Activated T-helper 2 cell treated with anti-CD3 and anti-CD28 coated beads, Interferon-gamma antibody, Interleukin-2, Interleukin-4, amounts not matched to agents 10 μg/mL and 5 μg/mL and 100 μg/mL, durations not matched to agents 14 hours and 24 hours and 36 hours (primary cell): ENCODE results near the gene S100A9. TPM values are rescaled to one million over a fixed set of nuclear protein-coding genes. Genes with fewer than 3 reads are reported as not detected.

ENCODE experiments used
- DNase-seq: peaks from one replicate; pipeline ENCODE4 v3.0.0; 2021; ENCODE audit warnings: low spot score
- H3K27ac Mint-ChIP-seq: one replicate; pipeline ENCODE4 v1.8.0; 2021; ENCODE audit warnings: mixed read lengths
- H3K27me3 Mint-ChIP-seq: one replicate; pipeline ENCODE4 v1.8.0; 2021; ENCODE audit warnings: low read depth, mixed read lengths
- H3K36me3 Mint-ChIP-seq: one replicate; pipeline ENCODE4 v1.8.0; 2021; ENCODE audit warnings: low read depth, mixed read lengths
- H3K4me1 Mint-ChIP-seq: one replicate; pipeline ENCODE4 v1.8.0; 2021; ENCODE audit warnings: low read depth, mixed read lengths
- H3K4me3 Mint-ChIP-seq: one replicate; pipeline ENCODE4 v1.8.0; 2021; ENCODE audit warnings: low read depth, mild to moderate bottlenecking, moderate library complexity, mixed read lengths
- H3K9me3 Mint-ChIP-seq: one replicate; pipeline ENCODE4 v1.8.0; 2021; ENCODE audit warnings: mixed read lengths
- intact Hi-C: fragments of 100-400 bp; cut with micrococcal nuclease; formaldehyde crosslinking; loops from one replicate; pipeline ENCODE4 v1.15.1; 2023
- total RNA-seq: library from RNA; stranded (reverse); gene quantifications from 2 replicates; pipeline ENCODE4 v1.2.3, GENCODE V29; 2022

S100A9 gene
- total RNA-seq, 1 donor from 2014 or later: not detected

DNA sequence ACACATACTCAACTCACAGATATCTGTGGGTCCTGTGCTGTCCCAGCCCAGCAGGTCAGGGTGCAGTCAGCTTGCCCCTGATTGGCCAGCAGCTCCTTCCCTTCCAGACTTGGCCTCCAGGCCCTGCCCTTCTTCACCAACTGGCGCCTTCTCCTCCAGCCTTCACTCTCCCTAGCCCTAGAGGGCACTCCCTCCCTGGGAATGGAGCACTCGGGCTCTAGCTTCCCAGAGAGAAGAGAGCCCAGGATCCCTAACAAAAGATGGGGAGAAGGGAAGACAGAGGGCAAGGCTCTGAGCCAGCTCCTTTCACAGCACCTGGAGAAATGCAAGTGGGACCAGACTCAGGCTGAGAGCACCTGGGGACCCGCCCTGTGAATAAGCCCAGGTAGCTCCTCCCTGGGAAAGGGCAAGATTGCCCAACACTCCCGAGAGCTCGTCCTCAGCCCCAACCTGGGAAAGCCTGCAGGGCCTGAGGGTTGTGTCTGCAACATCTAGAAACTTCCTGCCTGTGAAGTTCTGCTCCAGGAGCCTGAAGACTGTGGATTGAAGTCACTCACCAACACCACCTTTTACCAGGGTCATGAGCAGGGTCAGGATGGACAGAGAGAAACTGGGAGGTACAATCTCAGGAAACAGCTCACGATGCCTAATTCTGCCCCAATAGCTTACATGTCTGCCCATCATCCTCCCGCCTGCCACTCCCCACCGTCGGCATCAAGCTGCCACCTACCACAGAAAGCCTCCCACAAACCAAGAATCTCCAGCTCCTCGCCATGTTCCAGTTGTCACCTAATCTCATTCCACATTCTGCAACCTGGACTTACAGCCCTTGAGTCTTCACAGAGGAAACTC, 8.9 kb upstream of the S100A9 start, which contains the start of gene PGLYRP4:
PGLYRP4 (minus strand) TSS at position 331 of the 852 bp plus-strand sequence. CDS start 909 bp downstream, outside the sequence.
- Mint-ChIP-seq H3K4me1 (peaks cover 12% of the 10 kb centered on the region), H3K27me3 (peaks cover 10% of the 10 kb centered on the region), H3K27ac (no peak within 1 kb of the TSS), H3K4me3 (no peak within 1 kb of the TSS), H3K9me3 (no peaks in the 10 kb centered on the region), H3K36me3 (no peaks in the 10 kb centered on the region)
- intact Hi-C loops: no loop called here
- DNase-seq: no peak

DNA sequence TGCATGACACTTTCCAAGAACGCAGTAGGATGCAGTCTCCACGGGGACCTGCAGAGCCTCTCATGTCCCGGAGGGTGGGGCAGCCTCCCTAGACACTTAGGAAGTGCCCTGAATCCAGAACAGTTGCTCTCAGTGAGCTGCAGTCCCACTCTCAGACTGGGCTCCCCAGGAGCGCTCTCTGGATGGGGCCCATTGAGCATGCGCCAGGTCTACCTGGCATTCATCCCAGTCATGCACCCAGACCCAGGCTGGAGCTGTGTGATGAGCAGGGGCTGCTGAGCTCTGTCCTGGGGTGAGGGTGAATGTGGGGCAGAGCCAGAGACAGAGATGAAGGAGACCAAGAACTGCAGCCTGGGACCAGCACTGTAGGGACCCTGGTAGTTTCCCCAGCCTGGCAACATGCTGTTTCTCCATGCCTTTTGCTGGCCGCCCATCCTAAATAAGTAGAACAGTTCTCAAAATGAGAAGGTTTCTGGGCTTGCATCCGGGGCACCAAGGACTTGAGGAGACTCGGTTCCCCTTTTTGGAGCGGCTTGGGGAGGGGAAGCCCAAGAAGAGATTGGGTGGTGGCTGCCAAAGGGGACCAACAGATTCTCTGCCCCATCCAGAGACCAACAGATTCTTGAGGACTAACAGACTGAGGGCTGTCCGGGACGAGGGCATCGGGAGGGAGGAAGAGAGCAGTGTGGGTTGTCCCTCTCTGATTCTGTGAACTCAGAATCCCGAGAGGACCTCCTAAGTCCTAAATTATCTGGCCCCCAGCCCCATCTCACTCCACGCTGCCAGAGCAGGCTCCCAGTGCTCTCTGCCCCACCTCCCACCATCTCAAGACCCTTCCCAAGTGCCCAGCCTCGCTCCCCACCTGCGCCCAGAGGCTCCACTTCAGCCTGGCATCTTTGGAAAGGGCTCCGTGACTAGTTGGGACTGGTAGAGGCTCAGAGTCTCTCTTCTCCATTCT, 8.0 kb upstream of the S100A9 start:
- Mint-ChIP-seq H3K36me3 (no peaks in the 10 kb centered on the region), H3K27me3 (peaks cover 10% of the 10 kb centered on the region), H3K27ac (no peak overlapping the region), H3K9me3 (no peaks in the 10 kb centered on the region), H3K4me1 (peaks cover 7% of the 10 kb centered on the region), H3K4me3 (no peak overlapping the region)
- intact Hi-C loops: loop anchor here (10.0 kb wide), 1 partner anchor 55 kb away; no protein-coding TSS in a partner anchor
- DNase-seq: no peak

DNA sequence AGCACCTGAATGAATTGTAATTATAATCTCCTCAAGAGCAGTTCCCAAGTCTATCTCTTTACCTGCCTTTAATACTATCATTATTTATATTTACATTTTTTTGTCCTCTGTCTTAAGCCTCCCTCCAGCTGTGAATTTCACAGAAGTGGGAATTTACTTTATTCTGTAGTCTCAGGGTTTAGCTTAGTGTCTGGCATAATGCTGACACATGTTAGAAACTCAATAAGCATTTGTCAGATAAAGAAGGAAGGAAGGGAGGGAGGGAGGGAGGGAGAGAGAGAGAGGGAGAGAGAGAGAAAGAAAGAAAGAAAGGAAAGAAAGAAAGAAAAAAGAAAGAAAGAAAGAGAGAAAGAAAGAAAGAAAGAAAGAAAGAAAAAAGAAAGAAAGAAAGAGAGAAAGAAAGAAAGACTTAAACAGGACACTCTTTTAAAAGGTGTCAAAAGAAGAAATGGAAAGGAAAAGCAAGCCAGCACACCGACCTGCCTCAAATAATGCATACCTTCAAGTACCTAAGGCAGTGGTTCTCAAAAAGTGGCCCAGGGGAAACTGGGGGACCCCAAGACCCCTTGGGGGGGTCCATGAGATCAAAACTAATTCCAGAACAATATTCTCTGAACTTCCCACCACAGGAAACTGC, 7.2 kb upstream of the S100A9 start:
- DNase-seq: no peak
- H3K27me3 Mint-ChIP-seq: peaks cover 10% of the 10 kb centered on the region
- H3K4me1 Mint-ChIP-seq: peaks cover 6% of the 10 kb centered on the region
- H3K9me3 Mint-ChIP-seq: no peaks in the 10 kb centered on the region
- intact Hi-C loops: loop anchor here (10.0 kb wide), 1 partner anchor 54 kb away; no protein-coding TSS in a partner anchor
- no peak overlapping the region for H3K27ac Mint-ChIP-seq
- no peaks in the 10 kb centered on the region for H3K36me3 Mint-ChIP-seq
- H3K4me3 Mint-ChIP-seq: no peak overlapping the region

DNA sequence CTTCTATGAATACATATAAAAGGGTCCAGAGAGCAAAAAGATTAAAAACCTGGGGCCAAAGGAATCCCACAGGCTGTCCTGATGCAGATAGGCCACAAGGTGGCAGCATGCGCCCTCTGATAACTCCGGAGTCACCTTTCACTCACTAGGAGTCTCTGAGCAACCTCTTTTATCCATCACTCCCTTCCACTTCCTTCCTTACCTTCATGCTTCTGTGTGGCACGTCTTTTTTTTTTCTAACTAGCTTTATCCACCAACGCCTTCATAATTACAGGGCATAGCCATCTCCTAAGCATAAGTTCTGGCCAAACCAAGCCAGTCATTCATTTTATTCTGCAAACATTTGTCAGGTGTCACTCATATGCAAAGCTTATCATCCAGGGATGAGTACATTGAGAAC, 5.1 kb upstream of the S100A9 start:
- DNase-seq: peak; percentile 31
- no peak overlapping the region for H3K4me3 Mint-ChIP-seq
- H3K9me3 Mint-ChIP-seq: no peaks in the 10 kb centered on the region
- no peak overlapping the region for H3K27ac Mint-ChIP-seq
- H3K27me3 Mint-ChIP-seq: no peaks in the 10 kb centered on the region
- intact Hi-C loops: loop anchor here (1.0 to 10.0 kb wide), 2 partner anchors 52 to 143 kb away; no protein-coding TSS in a partner anchor
- H3K36me3 Mint-ChIP-seq: no peaks in the 10 kb centered on the region
- H3K4me1 Mint-ChIP-seq: no peaks in the 10 kb centered on the region

DNA sequence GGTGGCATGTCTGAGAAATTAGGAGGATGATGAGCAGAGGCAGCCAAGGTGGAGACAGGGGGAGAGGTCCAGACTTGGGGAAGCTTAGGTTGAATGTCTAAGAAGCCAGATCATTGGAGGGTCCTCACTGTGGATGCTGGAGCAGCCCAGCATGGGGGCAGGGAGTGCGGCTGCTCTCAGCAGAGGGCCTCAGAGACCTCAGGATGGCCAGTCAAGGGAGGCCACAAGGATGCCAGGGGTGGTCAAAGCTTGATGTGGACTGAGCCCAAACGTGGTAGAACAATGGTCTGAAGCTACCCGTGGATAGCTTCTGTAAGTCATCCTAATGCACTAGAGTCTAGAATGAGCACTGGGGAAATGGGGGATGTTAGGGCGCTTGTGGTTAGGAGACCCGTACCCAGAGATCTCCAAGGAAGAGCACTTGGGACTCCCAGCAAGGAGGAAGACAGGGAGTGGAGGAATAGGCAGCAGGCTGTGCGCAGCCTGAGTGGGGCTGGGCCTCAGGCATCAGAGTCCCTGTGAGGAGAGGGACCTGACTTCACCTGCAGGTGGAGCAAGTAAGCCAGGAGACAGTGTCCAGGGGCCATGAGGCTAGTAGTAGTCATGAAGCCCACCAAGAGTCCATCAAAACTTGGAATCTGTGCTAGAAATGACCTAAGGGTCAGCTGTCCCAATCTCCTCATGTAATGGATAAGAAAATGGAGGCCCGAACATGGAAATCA, 4.3 kb upstream of the S100A9 start:
- Mint-ChIP-seq H3K27me3 (no peaks in the 10 kb centered on the region), H3K36me3 (no peaks in the 10 kb centered on the region), H3K27ac (no peak overlapping the region), H3K4me1 (no peaks in the 10 kb centered on the region), H3K9me3 (no peaks in the 10 kb centered on the region), H3K4me3 (no peak overlapping the region)
- no peak for DNase-seq
- intact Hi-C loops: loop anchor here (10.0 kb wide), 1 partner anchor 51 kb away; no protein-coding TSS in a partner anchor

DNA sequence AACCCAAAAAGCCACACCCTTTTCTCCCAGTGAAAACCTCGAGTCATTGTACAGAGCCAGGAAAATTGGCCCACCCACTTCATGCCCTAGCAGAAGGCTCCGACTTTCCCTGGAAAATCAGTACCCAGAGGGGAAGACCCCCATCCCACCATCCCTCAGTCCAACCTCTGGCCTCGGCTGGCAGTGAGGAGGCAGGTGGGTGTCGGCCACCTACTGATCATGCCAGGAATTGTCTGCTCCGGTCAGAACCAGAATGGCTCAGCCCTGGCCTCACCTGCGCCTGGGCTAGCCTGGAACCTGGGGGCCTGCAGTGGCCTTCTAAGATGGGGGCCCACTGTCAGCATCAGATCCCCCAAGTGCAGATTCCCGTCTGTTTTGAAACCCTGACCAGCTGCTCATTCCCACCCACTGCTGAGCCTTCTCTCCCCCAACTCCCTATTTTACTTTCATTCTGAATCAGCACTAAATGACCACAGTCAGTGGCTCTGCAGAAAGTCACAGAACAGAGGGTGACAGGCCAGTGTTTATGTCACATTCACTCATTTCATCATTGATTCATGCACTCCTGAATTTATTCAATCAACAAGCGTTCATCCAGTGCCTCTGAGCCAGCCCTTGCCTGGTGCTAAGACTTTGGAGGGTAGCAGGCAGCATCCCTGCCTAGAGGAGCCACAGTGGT, 3.0 kb upstream of the S100A9 start:
- Mint-ChIP-seq H3K27me3 (no peaks in the 10 kb centered on the region), H3K36me3 (no peaks in the 10 kb centered on the region), H3K9me3 (no peaks in the 10 kb centered on the region), H3K4me3 (no peak overlapping the region), H3K4me1 (no peaks in the 10 kb centered on the region), H3K27ac (no peak overlapping the region)
- no peak for DNase-seq
- intact Hi-C loops: loop anchor here (10.0 kb wide), 1 partner anchor 50 kb away; no protein-coding TSS in a partner anchor

DNA sequence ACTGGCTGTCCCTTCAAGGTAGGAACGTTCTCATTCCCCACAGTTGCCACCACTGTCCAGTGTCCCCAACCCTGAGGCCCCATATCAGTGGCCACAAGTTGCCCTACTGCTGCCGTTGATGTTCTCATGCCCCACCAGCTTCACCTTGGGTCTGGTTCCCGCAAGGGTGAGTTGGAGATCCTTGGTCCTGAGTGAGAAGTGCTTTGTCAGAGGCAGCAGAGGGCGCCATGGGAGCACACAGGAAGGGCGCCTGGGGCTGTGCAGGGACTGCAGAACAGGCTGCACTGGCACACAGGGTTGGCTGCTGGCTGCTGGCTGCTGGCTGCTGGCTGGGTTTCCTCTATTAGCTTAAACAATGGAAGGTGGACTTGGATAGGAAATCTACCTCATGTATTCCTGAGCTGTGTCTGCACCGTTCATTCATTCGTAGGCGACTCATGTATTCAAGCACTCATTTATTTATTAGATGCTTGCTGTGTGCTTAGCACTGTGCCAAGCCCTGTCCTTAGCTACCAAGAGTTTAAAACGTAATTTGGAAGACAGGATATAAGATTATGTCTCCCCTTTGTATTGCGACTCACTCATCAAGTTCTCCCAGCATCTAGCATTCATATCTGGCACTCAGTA, 2.1 kb upstream of the S100A9 start:
- H3K36me3 Mint-ChIP-seq: no peaks in the 10 kb centered on the region

DNA sequence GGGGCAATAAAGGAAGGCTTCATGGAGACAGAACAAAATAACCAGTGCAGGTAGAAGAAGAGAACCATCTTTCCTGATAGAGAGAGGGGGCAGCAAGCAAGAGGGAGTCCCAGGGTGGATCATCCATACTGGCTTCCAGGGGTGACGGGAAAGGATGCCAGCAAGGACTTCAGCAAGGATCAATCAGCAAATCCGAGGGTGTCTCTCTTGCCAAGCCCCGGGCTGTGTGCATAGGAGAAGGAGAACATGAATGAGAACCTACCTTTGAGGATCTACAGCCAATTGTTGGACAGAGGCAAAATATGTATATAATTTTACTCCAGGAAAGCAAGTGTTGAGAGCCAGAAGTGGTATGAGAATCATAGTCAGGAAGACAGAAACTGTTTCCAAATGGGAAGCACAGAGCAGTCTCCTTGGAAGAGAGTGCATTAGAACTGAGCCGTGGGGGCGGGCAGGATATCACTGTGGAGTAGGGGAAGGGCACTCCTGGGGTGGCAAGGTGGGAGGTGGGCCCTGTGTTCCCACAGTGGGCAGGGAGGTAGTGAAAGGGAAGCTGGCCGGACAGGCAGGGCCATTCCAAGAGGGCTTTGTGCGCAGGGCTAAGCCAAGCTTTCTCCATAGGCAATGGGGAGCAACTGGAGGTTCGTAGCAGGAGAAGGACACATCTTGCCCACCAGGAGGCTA, 1.1 kb upstream of the S100A9 start:
- no peaks in the 10 kb centered on the region for H3K27me3 Mint-ChIP-seq
- no peaks in the 10 kb centered on the region for H3K9me3 Mint-ChIP-seq
- H3K36me3 Mint-ChIP-seq: no peaks in the 10 kb centered on the region
- intact Hi-C loops: loop anchor here (10.0 kb wide), 1 partner anchor 48 kb away; no protein-coding TSS in a partner anchor
- no peak for DNase-seq
- no peaks in the 10 kb centered on the region for H3K4me1 Mint-ChIP-seq
- no peak overlapping the region for H3K4me3 Mint-ChIP-seq
- no peak overlapping the region for H3K27ac Mint-ChIP-seq

More for the DNA sequence above, 2.1 kb upstream of the S100A9 start:
- no peak for DNase-seq
- intact Hi-C loops: loop anchor here (10.0 kb wide), 1 partner anchor 49 kb away; no protein-coding TSS in a partner anchor
- Mint-ChIP-seq H3K4me3 (no peak overlapping the region), H3K4me1 (no peaks in the 10 kb centered on the region), H3K27me3 (no peaks in the 10 kb centered on the region), H3K9me3 (no peaks in the 10 kb centered on the region), H3K27ac (no peak overlapping the region)

DNA sequence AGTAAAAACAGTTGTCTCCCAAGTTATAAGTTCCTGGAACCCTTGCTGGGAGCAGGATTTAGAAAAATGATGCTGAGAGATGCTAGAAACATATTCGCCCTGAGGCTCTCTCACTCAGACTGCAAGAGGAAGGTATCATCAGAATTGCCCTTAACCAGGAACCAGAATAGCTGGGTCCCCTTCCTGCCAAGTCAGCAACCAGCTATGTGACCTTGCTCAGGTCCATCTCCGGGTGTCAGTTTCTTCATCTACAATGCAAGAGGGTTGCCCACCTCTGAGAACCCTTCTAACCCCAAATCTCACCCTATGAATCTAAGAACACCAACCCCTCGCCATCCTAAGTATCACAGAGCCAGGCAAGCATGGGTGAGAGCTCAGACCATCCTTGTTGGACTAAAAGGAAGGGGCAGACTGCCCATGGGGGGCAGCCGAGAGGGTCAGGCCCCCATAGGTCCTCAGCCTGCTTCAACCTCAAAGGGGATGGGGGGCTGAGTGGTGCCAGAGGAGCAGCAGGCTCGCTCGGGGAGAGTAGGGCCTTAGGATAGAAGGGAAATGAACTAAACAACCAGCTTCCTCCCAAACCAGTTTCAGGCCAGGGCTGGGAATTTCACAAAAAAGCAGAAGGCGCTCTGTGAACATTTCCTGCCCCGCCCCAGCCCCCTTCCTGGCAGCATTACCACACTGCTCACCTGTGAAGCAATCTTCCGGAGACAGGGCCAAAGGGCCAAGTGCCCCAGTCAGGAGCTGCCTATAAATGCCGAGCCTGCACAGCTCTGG, 390 bp upstream of the S100A9 start:
- Mint-ChIP-seq H3K27ac (no peak overlapping the region), H3K4me1 (no peaks in the 10 kb centered on the region), H3K9me3 (no peaks in the 10 kb centered on the region), H3K27me3 (no peaks in the 10 kb centered on the region), H3K4me3 (no peak overlapping the region), H3K36me3 (no peaks in the 10 kb centered on the region)
- intact Hi-C loops: loop anchor here (10.0 kb wide), 1 partner anchor 48 kb away; no protein-coding TSS in a partner anchor
- DNase-seq: no peak

DNA sequence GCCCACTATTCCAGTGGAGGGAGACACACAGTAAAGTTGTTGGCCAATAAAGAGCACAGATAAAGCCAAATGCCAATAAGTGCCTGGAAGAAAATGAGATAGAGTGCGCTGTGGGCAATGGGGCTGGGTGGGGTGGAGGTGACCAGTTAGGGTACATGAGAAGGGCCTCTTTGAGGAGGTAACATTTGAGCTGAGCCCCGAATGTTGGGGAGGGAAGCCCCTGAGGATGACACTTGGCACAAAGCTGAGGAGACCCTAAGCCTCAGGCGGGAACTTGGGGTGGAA, 979 bp downstream of the S100A9 start:
- intact Hi-C loops: loop anchor here (10.0 kb wide), 1 partner anchor 46 kb away; no protein-coding TSS in a partner anchor
- H3K36me3 Mint-ChIP-seq: no peaks in the 10 kb centered on the region

More for the DNA sequence above, 979 bp downstream of the S100A9 start:
- no peak for DNase-seq
- Mint-ChIP-seq H3K27ac (no peak overlapping the region), H3K4me3 (no peak overlapping the region), H3K27me3 (no peaks in the 10 kb centered on the region), H3K4me1 (no peaks in the 10 kb centered on the region), H3K9me3 (no peaks in the 10 kb centered on the region)
